Chondrocyte (in vitro differentiated cells): ENCODE data around the gene ARHGAP12. TPM values are rescaled to one million over a fixed set of nuclear protein-coding genes. Genes with fewer than 3 reads are reported as not detected.
A peak's percentile ranks its signal among the peaks of the same experiment; 100 is the strongest.

Source experiments
- DNase-seq: peaks from one replicate; pipeline ENCODE4 v3.0.0; 2021; ENCODE audit warnings: mixed read lengths, low spot score
- H3K27ac Mint-ChIP-seq: one replicate; pipeline ENCODE4 v1.8.0; 2021; ENCODE audit warnings: mild to moderate bottlenecking, moderate library complexity, mixed read lengths; ENCODE audit not compliant: unreplicated experiment
- H3K27me3 Mint-ChIP-seq: 2 replicates; pipeline ENCODE4 v1.8.0; 2021; ENCODE audit warnings: low read depth, mixed read lengths
- H3K36me3 Mint-ChIP-seq: 2 replicates; pipeline ENCODE4 v1.8.0; 2021; ENCODE audit warnings: low read depth, mixed read lengths
- H3K4me1 Mint-ChIP-seq: 2 replicates; pipeline ENCODE4 v1.8.0; 2021; ENCODE audit warnings: low read depth, mild to moderate bottlenecking, mixed read lengths
- H3K4me3 Mint-ChIP-seq: one replicate; pipeline ENCODE4 v1.8.0; 2021; ENCODE audit warnings: mild to moderate bottlenecking, moderate library complexity, mixed read lengths; ENCODE audit not compliant: unreplicated experiment
- H3K9me3 Mint-ChIP-seq: 2 replicates; pipeline ENCODE4 v1.8.0; 2021; ENCODE audit warnings: low read depth, mixed read lengths
- total RNA-seq: library from RNA; stranded (reverse); gene quantifications from 3 replicates; pipeline ENCODE4 v1.2.1, GENCODE V29; 2021
- TF ChIP-seq, protein P1 (sequence below): fragments of 200-600 bp; sonication (generic); IDR thresholded peaks from 2 replicates; pipeline ENCODE4 v1.5.0; 2021; ENCODE audit warnings: antibody characterized with exemption, mild to moderate bottlenecking, moderate library complexity

The ARHGAP12 gene
- total RNA-seq, 1 donor from 2014 or later = 18.1 TPM

DNA sequence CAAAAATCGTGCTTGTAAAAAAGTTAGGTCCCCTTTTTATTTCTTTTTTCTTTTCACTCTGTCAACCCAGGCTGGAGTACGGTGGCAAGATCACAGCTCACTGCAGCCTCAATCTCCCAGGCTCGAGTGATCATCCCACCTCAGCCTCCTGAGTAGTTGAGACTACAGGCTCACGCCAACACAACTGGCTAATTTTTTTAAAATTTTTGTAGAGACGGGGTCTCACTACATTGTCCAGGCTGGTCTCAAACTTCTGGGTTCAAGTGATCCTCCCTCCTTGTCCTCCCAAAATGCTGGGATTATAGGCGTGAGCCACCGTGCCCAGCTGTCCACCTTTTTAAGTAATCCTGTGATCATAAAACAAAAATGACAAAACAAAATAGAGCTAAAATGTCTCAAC lies 19.4 kb upstream of the ARHGAP12 start:
- Mint-ChIP-seq H3K27me3 (no peaks in the 10 kb centered on the region), H3K36me3 (no peaks in the 10 kb centered on the region), H3K4me3 (no peak overlapping the region), H3K4me1 (peaks cover 24% of the 10 kb centered on the region), H3K9me3 (no peaks in the 10 kb centered on the region), H3K27ac (peak overlapping the region; percentile 73)
- DNase-seq = no peak
- TF ChIP-seq, protein P1, sequence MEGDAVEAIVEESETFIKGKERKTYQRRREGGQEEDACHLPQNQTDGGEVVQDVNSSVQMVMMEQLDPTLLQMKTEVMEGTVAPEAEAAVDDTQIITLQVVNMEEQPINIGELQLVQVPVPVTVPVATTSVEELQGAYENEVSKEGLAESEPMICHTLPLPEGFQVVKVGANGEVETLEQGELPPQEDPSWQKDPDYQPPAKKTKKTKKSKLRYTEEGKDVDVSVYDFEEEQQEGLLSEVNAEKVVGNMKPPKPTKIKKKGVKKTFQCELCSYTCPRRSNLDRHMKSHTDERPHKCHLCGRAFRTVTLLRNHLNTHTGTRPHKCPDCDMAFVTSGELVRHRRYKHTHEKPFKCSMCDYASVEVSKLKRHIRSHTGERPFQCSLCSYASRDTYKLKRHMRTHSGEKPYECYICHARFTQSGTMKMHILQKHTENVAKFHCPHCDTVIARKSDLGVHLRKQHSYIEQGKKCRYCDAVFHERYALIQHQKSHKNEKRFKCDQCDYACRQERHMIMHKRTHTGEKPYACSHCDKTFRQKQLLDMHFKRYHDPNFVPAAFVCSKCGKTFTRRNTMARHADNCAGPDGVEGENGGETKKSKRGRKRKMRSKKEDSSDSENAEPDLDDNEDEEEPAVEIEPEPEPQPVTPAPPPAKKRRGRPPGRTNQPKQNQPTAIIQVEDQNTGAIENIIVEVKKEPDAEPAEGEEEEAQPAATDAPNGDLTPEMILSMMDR = no peak

DNA sequence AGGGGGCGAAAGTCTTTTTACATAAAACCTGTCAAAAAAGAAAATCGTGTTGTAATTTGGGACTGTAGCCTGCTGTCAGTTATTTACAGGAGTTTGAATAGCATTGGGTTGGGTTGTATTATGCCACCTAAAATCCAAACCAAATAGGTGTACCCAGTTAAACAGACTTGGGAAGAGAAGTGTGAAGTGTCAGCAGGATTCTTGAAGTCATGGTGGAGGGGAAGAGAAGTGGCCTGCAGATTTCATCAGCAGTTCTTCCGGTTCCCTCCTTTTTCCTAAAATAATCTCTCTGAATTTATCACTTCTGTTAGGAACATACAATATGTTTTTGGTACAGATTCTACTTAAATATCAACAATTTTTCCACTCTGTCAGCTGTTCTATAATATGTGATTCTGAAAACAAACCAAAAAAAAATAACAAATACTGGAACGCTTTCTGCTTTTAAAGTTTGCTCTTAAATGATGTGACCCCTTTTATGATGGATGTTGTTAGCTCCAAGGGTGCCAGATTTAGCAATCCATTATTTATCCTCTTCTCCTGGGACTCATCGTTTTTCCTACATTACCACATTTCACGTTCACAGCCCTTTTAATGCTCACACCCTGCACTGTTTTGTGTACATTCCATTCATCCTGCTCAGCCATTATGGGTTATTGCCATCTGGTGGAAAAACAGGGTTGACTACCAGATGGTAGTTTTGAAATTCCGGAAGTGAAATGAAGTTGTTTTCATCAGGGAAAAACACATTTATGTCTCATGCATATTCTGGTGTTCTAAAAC lies 18.7 kb upstream of the ARHGAP12 start:
- H3K36me3 Mint-ChIP-seq = no peaks in the 10 kb centered on the region
- H3K4me1 Mint-ChIP-seq = peaks cover 22% of the 10 kb centered on the region
- TF ChIP-seq, protein P1 = peak; percentile 88
- no peak for DNase-seq
- no peaks in the 10 kb centered on the region for H3K9me3 Mint-ChIP-seq
- peak overlapping the region; percentile 3 for H3K4me3 Mint-ChIP-seq
- H3K27ac Mint-ChIP-seq = peak overlapping the region; percentile 73
- H3K27me3 Mint-ChIP-seq = no peaks in the 10 kb centered on the region

DNA sequence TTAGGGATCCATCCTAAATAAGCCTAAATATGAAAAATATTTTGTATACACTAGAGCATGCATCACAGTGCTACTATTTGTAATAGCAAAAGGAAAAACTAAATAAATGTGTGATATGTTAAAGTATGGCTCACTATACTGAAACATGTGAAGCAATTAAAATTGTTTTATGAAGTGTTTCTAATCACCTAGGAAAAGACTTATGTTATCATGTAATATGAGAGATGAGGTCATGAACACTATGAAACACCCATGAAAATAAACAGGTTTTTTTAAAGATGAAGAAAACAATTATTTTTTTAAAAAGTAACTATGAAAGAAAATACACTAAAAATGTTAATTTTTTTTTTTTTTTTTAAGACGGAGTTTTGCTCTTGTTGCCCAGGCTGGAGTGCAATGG lies 16.8 kb upstream of the ARHGAP12 start:
- DNase-seq = no peak
- H3K4me1 Mint-ChIP-seq = peaks cover 35% of the 10 kb centered on the region
- TF ChIP-seq, protein P1 = no peak
- H3K4me3 Mint-ChIP-seq = no peak overlapping the region
- no peaks in the 10 kb centered on the region for H3K36me3 Mint-ChIP-seq
- no peak overlapping the region for H3K27ac Mint-ChIP-seq
- no peaks in the 10 kb centered on the region for H3K9me3 Mint-ChIP-seq
- H3K27me3 Mint-ChIP-seq = no peaks in the 10 kb centered on the region

DNA sequence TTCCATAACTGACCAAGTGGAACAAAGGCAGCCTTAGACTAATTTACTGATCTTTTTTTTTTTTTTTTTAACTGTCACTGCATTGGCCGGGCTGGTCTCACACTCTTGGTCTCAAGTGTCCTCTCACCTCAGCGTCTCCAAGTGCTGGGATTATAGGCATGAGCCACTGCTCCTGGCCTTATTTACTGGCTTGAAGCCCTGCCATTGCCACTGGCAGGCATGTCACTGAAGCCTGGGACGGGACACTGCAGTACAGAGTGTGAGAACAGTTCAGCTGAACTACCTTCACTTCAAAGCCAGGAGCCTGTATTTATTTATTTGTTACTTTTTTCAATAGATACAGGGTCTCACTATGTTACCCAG lies 15.4 kb upstream of the ARHGAP12 start:
- no peak for DNase-seq
- no peaks in the 10 kb centered on the region for H3K36me3 Mint-ChIP-seq
- peaks cover 42% of the 10 kb centered on the region for H3K4me1 Mint-ChIP-seq
- H3K27ac Mint-ChIP-seq = no peak overlapping the region
- H3K9me3 Mint-ChIP-seq = no peaks in the 10 kb centered on the region
- H3K27me3 Mint-ChIP-seq = no peaks in the 10 kb centered on the region
- TF ChIP-seq, protein P1 = no peak
- H3K4me3 Mint-ChIP-seq = no peak overlapping the region

DNA sequence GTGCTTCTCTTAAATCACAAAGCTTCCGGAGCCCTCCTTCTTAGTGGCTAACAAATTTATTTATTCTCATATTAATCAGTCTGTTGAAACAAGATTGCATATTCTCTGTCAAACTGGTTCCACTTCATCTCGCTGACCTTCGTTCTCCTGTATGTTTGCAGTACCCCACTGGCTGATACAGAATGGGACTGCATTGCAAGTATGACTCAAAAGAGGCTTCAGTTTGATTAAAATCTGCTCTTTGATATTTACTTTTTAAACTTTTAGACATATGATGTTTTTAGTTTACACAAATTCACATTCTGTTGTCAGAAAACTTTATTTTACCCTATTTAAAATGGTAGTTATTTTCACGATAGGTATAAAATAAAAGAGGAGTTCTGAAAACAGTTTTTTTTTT lies 14.3 kb upstream of the ARHGAP12 start:
- Mint-ChIP-seq H3K27ac (no peak overlapping the region), H3K9me3 (no peaks in the 10 kb centered on the region), H3K36me3 (no peaks in the 10 kb centered on the region), H3K4me3 (no peak overlapping the region), H3K4me1 (peaks cover 41% of the 10 kb centered on the region), H3K27me3 (no peaks in the 10 kb centered on the region)
- no peak for DNase-seq
- TF ChIP-seq, protein P1 = no peak
